Measurements from ENCODE around the gene APOE.
A peak's percentile ranks its signal among the peaks of the same experiment; 100 is the strongest.
"Not testable (repeated sequence)": the region's sequence is repeated elsewhere in the genome, so short reads cannot be mapped to it uniquely, and the experiment has no call there.

The APOE gene

DNA sequence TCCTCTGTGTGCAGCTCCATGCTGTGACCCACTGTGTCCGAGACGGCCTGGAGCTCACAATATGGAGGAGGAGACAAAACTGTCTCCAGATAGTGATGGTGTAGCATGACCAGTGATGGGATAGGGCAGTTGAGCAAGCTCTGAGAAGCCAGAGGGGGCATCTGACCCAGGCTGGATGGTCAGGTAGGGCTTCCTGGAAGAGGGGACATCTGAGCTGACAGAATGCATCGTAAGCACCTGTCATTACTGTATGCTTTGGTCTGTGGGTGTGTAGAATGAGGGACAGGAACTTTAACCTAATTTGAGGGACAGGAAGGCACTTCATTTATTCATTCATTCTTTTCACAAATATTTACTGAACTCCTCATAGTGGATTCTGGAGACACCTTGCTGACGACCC is 21.0 kb upstream of the APOE start:
- no peak for DNase-seq (ENCODE audit: low spot score)

DNA sequence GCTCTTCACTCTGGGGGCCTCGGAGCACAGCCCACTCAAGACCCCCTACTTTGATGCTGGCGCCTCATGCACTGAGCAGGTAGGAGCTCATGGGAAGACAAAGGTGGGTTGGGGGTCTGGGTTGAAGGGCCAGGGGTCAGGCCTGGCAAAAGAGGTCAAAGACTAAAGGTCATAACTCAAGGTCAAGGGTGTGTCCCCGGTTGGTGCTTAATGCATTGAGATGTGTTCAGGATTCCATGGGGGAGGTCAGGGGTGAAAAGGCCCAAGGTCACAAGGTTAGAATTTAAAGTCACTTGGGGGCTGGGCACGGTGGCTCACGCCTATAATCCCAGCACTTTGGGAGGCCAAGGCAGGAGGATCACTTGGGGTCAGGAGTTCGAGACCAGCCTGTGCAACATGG is 19.5 kb upstream of the APOE start:
- no peak for DNase-seq (ENCODE audit: low spot score)

DNA sequence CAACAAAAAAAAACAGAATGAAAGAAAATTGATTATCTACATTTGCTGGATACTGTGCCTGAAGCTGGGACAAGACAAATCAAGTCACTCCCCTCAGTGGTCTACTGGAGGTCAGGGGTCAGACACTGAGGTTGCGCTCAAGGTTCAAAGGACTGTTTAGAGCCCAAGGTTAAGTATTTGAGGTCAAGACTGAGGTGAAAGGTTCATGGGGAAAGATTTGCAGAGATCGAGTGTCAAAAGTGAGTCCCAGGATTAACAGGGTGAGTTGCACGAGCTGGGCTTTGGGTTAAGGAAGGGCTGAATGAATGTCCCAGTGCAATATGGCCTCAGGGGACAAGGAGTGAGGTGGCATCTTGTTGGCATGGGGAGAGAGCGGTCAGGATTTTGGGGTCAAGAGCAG is 17.9 kb upstream of the APOE start:
- DNase-seq (ENCODE audit: low spot score), result no peak

DNA sequence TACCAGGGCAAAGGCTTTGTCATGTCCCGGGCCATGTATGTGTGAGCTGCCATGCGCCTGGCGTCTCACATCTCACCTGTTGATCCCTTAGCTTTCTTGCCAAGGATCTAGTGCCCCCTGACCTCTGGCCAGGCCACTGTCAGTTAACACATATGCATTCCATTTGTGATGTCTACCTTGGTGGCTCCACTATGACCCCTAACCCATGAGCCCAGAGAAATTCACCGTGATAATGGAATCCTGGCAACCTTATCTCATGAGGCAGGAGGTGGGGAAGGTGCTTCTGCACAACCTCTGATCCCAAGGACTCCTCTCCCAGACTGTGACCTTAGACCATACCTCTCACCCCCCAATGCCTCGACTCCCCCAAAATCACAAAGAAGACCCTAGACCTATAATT is 17.3 kb upstream of the APOE start:
- not testable (repeated sequence) for DNase-seq (ENCODE audit: low spot score)

DNA sequence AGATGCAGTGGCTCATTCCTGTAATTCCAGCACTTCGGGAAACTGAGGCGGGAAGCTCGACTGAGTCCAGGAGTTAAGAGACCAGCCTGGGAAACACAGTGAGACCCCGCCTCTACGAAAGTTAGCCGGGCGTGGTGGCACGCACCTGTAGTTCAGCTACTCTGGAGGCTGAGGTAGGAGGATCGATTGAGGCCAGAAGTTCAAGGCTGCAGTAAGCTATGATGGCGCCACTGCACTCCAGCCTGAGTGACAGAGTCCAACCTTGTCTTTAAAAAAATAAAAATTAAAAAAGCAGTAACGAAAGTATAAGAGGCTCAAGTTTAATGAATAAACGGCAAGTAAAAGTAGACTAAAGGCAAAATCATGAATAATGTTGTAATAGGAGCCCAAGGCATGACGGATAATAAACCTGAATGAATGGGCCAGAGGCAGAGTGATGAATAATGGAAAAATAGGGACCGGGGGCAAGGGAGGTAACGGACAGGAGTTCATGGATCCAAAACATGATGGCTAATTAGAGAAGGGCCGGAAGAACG is 15.7 kb upstream of the APOE start:
- no peak for DNase-seq (ENCODE audit: low spot score)

DNA sequence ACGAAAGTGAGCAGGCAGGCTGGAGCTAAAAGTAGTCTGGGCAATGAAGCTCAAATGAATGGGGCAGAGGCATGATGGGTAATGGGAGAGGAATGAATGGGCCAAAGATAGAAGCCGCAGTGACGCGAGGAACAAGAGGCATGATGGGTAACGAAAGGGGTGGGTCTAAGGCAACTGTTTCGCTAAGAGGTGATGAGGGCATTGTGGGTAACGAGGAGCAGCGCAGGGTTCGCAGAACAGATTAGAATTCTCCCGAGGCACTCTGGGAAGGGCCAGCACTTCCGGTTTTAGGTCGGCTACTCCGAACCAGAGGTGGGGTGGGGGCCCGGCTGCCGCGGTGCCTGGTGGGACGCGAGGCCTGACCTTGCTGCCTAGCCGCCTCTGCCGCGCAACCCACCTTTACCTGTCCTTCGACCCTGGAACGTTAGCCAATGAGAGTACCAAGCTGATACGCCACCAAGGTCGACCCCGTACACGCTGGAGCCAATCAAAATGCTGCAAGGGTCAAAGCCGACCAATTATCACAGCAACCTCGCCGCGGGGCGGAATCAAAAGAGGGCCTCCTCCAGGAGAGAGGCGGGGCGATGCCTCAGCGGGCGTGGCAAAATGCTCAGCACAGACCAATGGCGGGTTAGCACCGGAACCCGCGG is 15.1 kb upstream of the APOE start:
- DNase-seq (ENCODE audit: low spot score), result peak; percentile 100

DNA sequence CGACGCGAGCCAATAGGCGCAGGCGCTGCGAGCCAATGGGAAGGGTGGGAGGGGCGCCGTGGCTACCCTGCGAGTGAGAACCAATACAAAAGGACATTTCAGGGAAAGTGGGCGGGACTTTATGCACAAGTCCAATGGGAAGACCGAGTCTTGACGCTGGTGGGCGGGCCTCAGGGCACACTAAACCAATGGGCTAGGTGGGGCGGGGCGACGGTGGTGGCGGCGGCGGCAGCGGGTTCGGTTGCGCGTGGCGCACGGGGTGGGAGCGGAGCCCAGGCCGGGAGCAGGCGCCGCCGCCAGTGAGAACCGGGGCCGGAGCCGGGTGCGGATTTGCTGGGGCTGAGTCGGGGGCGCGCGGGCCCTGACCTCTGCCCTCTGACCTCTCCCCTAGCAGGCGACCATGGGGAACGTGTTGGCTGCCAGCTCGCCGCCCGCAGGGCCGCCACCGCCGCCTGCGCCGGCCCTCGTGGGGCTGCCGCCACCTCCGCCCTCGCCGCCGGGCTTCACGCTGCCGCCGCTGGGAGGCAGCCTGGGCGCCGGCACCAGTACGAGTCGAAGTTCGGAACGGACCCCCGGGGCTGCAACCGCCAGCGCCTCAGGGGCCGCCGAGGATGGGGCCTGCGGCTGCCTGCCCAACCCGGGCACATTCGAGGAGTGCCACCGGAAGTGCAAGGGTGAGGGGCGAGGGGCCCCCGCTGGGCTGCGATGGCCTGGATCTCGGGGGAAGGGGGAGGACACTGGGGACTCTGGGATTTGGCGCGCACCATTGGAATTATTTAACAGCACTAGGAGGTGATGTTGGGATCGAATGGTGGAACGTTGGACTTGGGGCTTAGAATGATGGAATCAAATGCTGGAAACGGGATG is 14.3 kb upstream of the APOE start, which contains the start of gene TOMM40:
Gene TOMM40, plus strand, starts transcription at position 239 of the 867 bp plus-strand sequence. Its CDS starts 162 bp downstream, at position 401.
- DNase-seq (ENCODE audit: low spot score), result no peak

DNA sequence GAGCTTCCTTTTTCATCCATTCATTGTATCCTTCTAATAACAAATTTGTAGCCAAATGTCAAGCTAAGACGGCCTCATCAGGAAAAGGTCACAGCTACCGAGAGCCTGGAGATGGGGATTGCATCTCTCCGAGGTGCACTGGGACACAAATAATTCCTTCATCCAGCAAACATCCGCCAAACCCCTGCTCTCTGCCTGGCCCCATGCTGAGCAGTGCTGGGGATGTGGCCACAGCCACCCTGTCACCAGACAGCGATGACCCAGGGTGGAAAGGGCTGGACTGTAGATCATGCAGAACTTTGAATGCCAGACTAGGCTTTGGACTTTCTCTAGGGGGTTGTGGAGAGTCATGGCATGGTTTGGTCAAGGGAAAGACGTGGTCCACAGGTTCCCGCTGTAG is 12.7 kb upstream of the APOE start:
- DNase-seq (ENCODE audit: low spot score), result no peak

DNA sequence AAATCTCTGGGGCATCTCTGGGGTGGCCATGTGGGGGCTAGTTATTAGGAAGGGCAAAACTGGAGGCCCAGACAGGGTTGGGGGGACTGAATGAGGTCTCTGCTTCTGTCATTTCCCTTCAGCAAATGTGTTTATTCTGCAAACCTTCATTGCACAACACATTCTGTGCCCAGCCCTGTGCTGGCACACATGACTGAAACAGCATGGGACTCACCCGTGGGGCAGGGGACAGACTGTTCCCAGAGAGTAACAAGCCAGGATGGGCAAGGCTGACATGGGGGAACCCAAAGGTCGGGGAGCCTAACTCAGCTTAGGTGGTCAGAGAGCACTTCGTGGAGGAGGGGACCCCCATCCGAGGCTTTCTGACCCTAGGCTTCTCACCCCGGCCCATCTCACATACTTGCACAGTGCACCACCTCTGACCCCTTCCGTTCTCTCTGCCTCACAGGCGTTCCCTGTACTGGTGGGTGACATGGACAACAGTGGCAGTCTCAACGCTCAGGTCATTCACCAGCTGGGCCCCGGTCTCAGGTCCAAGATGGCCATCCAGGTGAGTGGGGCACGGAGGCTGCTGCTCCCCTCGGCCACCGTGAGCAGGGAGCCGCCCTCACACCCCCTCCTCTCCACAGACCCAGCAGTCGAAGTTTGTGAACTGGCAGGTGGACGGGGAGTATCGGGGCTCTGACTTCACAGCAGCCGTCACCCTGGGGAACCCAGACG is 12.1 kb upstream of the APOE start:
- no peak for DNase-seq (ENCODE audit: low spot score)

DNA sequence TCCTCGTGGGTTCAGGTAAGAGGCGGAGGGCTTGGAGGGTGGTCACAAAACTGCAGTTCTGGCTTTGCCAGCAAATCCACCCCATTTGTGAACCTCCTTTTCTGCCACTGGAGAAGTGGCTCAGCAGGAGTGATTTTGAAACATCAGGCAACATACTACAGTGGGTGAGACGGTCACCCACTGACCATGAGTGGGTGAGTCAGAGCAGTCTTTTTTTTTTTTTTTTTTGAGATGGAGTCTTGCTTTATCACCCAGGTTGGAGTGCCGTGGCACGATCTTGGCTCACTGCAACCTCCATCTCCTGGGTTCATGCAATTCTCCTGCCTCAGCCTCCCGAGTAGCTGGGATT is 11.6 kb upstream of the APOE start:
- no peak for DNase-seq (ENCODE audit: low spot score)

DNA sequence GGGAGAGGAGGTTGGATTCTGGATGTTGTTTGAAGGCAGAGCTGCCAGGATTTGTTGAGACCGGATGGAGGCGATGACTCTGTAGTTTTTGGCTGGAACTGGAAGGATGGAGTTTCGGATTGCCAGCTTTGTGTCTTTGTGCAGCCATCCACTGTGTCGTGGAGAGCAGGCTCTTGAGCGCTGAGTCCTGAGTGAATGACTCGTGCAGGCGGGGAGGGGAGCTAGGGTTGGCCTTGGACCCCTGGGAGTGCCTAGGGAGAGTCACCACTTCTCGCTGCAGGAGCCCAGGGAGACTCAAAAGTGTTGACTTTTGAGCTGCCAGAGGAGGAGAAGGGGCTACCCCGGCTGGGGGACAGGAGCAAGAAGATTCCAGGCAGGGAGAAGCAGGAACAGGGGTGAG is 10.7 kb upstream of the APOE start:
- DNase-seq (ENCODE audit: low spot score), result no peak

DNA sequence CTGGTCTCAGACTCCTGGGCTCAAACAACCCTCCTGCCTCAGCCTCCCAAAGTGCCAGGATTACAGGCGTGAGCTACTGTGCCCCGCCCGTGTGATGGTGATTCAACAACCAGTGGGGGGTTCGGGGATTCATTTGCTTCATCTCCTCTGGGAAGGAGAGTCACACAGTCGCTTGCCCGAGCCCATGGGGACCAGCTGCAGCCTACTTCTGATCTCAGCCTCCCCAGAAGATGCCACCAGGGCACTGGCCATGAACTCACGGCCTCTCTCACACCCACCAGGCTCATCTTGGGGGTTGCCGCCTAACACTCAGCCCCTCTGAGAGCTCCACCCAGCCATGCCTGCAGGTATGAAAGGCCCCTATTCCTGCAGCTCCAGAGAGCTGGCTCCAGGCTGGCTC is 7.8 kb upstream of the APOE start:
- DNase-seq (ENCODE audit: low spot score), result no peak

DNA sequence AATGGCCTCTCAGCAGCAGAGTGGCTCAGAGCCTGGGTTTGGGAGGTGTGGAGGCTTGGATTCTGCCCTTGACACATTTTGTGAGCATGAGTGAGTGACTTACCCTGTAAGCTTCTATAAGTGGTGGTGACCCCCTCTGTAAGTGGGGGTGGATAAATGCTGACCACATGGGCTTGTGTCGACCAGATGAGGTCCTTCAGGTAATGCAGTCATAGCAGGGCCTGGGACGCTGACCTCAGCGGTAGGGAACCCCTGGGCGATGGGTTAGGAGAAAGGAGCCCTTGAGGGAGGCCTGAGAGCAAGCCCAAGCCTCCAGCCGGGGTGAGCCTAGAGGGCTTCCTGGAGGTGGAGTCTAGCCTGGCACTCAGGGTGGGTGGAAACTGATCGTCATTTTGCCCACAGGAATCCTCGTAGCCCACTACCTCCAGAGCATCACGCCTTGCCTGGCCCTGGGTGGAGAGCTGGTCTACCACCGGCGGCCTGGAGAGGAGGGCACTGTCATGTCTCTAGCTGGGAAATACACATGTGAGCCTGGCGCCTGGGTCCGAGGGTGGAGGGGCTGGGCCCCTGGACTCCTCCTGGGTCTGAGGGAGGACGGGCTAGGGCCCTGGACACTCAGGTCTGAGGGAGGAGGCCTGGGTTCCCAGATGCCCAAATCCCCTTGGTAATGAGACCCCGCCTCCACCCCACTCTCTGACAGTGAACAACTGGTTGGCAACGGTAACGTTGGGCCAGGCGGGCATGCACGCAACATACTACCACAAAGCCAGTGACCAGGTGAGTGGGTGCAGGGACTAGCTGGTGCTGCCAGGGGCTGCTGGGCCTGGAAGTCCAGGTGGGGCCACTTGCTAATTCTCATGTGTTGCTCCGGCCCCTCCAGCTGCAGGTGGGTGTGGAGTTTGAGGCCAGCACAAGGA is 5.0 kb upstream of the APOE start:
- DNase-seq (ENCODE audit: low spot score), result no peak

DNA sequence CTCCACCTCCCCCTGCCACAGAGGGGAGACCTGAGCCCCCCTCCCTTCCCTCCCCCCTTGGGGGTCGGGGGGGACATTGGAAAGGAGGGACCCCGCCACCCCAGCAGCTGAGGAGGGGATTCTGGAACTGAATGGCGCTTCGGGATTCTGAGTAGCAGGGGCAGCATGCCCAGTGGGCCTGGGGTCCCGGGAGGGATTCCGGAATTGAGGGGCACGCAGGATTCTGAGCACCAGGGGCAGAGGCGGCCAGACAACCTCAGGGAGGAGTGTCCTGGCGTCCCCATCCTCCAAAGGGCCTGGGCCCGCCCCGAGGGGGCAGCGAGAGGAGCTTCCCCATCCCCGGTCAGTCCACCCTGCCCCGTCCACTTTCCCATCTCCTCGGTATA is 2.4 kb upstream of the APOE start:
- DNase-seq (ENCODE audit: low spot score), result no peak

DNA sequence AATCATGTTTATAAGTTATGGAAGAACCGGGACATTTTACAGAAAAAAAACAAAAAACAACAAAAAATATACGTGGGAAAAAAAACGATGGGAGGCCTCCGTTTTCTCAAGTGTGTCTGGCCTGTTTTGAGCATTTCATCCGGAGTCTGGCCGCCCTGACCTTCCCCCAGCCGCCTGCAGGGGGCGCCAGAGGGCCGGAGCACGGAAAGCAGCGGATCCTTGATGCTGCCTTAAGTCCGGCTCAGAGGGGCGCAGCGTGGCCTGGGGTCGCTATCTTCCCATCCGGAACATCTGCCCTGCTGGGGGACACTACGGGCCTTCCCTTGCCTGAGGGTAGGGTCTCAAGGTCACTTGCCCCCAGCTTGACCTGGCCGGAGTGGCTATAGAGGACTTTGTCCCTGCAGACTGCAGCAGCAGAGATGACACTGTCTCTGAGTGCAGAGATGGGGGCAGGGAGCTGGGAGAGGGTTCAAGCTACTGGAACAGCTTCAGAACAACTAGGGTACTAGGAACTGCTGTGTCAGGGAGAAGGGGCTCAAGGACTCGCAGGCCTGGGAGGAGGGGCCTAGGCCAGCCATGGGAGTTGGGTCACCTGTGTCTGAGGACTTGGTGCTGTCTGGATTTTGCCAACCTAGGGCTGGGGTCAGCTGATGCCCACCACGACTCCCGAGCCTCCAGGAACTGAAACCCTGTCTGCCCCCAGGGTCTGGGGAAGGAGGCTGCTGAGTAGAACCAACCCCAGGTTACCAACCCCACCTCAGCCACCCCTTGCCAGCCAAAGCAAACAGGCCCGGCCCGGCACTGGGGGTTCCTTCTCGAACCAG is 1.8 kb upstream of the APOE start:
- DNase-seq (ENCODE audit: low spot score), result peak; percentile 59

DNA sequence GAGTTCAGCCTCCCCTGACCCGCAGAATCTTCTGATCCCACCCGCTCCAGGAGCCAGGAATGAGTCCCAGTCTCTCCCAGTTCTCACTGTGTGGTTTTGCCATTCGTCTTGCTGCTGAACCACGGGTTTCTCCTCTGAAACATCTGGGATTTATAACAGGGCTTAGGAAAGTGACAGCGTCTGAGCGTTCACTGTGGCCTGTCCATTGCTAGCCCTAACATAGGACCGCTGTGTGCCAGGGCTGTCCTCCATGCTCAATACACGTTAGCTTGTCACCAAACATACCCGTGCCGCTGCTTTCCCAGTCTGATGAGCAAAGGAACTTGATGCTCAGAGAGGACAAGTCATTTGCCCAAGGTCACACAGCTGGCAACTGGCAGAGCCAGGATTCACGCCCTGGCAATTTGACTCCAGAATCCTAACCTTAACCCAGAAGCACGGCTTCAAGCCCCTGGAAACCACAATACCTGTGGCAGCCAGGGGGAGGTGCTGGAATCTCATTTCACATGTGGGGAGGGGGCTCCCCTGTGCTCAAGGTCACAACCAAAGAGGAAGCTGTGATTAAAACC is 1.1 kb upstream of the APOE start:
- no peak for DNase-seq (ENCODE audit: low spot score)

DNA sequence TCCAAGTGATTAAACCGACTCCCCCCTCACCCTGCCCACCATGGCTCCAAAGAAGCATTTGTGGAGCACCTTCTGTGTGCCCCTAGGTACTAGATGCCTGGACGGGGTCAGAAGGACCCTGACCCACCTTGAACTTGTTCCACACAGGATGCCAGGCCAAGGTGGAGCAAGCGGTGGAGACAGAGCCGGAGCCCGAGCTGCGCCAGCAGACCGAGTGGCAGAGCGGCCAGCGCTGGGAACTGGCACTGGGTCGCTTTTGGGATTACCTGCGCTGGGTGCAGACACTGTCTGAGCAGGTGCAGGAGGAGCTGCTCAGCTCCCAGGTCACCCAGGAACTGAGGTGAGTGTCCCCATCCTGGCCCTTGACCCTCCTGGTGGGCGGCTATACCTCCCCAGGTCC is 2.0 kb downstream of the APOE start:
- DNase-seq (ENCODE audit: low spot score), result no peak

DNA sequence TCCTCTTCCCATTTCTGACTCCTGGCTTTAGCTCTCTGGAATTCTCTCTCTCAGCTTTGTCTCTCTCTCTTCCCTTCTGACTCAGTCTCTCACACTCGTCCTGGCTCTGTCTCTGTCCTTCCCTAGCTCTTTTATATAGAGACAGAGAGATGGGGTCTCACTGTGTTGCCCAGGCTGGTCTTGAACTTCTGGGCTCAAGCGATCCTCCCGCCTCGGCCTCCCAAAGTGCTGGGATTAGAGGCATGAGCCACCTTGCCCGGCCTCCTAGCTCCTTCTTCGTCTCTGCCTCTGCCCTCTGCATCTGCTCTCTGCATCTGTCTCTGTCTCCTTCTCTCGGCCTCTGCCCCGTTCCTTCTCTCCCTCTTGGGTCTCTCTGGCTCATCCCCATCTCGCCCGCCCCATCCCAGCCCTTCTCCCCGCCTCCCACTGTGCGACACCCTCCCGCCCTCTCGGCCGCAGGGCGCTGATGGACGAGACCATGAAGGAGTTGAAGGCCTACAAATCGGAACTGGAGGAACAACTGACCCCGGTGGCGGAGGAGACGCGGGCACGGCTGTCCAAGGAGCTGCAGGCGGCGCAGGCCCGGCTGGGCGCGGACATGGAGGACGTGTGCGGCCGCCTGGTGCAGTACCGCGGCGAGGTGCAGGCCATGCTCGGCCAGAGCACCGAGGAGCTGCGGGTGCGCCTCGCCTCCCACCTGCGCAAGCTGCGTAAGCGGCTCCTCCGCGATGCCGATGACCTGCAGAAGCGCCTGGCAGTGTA is 2.7 kb downstream of the APOE start:
- no peak for DNase-seq (ENCODE audit: low spot score)

DNA sequence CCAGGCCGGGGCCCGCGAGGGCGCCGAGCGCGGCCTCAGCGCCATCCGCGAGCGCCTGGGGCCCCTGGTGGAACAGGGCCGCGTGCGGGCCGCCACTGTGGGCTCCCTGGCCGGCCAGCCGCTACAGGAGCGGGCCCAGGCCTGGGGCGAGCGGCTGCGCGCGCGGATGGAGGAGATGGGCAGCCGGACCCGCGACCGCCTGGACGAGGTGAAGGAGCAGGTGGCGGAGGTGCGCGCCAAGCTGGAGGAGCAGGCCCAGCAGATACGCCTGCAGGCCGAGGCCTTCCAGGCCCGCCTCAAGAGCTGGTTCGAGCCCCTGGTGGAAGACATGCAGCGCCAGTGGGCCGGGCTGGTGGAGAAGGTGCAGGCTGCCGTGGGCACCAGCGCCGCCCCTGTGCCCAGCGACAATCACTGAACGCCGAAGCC is 3.3 kb downstream of the APOE start:
- DNase-seq (ENCODE audit: low spot score), result no peak

DNA sequence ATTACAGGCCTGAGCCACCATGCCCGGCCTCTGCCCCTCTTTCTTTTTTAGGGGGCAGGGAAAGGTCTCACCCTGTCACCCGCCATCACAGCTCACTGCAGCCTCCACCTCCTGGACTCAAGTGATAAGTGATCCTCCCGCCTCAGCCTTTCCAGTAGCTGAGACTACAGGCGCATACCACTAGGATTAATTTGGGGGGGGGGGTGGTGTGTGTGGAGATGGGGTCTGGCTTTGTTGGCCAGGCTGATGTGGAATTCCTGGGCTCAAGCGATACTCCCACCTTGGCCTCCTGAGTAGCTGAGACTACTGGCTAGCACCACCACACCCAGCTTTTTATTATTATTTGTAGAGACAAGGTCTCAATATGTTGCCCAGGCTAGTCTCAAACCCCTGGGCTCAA is 4.2 kb downstream of the APOE start:
- no peak for DNase-seq (ENCODE audit: low spot score)
